NCI-H2196 (cell line): ENCODE measurements around the gene SIAH3.

Experiments
- DNase-seq: peaks from one replicate; lab custom pipeline; 2025; ENCODE audit not compliant: unreplicated experiment; lab: John Stamatoyannopoulos, UW

The SIAH3 gene

GRCh38 chr13:45744979-45745378 lies 106.6 kb downstream of the SIAH3 start:
- no peak for DNase-seq

GRCh38 chr13:45742985-45743384 lies 108.6 kb downstream of the SIAH3 start:
- no peak for DNase-seq

GRCh38 chr13:45737571-45738017 lies 114.0 kb downstream of the SIAH3 start:
- no peak for DNase-seq

- no peak for DNase-seq
Measured at GRCh38 chr13:45733361-45733760, 118.2 kb downstream of the SIAH3 start.

GRCh38 chr13:45732916-45733315 lies 118.6 kb downstream of the SIAH3 start:
- DNase-seq, result no peak

- DNase-seq, result no peak
Measured at GRCh38 chr13:45731455-45731854, 120.1 kb downstream of the SIAH3 start.

GRCh38 chr13:45728759-45729158 lies 122.8 kb downstream of the SIAH3 start:
- DNase-seq, result no peak
